ENCODE measurements around the gene DPP4. TPM values are rescaled to one million over a fixed set of nuclear protein-coding genes. Genes with fewer than 3 reads are reported as not detected.

DPP4 gene
- total and polyA plus RNA-seq, 2 donors from 2014 or later, result 29.4 to 74.8 TPM

DNA sequence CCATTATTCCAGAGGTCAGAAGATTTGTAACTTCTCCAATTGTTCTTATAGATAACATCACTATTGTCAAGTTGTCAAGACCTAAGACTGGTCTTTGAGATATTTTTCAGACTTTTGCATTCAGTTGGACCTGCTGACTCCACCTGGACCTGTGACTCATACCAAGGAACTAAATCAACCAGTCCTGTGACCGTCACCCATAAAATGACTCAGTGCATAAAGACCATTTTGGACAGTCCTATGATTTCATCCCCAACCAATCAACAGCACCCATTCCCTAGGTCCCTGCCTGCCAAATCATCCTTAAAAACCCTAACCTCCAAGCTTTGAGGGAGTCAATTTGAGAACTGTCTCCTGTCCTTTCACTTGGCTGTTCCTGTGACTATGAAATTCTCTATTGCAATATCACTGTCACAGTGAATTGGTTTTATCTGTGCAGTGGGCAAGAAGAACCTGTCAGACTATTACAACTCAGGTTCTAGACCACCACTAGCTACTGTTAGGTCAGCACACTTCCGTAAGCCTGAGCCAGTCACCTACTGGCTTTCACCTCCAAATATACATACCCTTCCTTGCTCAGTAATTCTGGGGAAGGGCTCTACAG, 17.1 kb downstream of the DPP4 start:
- FAIRE-seq, result no peak
- intact Hi-C loops (cut with DNase I), result no loop called here
- H3K27me3 ChIP-seq (ENCODE audit: control insufficient read depth, insufficient read depth, low read length), result no peaks in the 10 kb centered on the region
- TF ChIP-seq, protein P1, sequence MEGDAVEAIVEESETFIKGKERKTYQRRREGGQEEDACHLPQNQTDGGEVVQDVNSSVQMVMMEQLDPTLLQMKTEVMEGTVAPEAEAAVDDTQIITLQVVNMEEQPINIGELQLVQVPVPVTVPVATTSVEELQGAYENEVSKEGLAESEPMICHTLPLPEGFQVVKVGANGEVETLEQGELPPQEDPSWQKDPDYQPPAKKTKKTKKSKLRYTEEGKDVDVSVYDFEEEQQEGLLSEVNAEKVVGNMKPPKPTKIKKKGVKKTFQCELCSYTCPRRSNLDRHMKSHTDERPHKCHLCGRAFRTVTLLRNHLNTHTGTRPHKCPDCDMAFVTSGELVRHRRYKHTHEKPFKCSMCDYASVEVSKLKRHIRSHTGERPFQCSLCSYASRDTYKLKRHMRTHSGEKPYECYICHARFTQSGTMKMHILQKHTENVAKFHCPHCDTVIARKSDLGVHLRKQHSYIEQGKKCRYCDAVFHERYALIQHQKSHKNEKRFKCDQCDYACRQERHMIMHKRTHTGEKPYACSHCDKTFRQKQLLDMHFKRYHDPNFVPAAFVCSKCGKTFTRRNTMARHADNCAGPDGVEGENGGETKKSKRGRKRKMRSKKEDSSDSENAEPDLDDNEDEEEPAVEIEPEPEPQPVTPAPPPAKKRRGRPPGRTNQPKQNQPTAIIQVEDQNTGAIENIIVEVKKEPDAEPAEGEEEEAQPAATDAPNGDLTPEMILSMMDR (IDR thresholded peaks at IDR 0.05; ENCODE audit: borderline replicate concordance, extremely low read depth, insufficient read depth), result no peak
- no peaks in the 10 kb centered on the region for H3K36me3 ChIP-seq (ENCODE audit: control insufficient read depth in 2 of 3, insufficient read depth in 3 of 3, low read length in 3 of 3)
- peaks cover 0 to 15% (median 3%) of the 10 kb centered on the region in 3 donors for H3K9me3 ChIP-seq (ENCODE audit: control insufficient read depth in 2 of 3, insufficient read depth in 1 of 3, low read length in 3 of 3)
- no peaks in the 10 kb centered on the region for H3K4me1 ChIP-seq (ENCODE audit: control insufficient read depth in 2 of 3, insufficient read depth in 2 of 3, low read depth in 1 of 3, low read length in 3 of 3)
- H3K4me3 ChIP-seq (ENCODE audit: low read length in 3 of 3), result no peak overlapping the region
- H3K9ac ChIP-seq (ENCODE audit: low read length in 3 of 3), result no peak overlapping the region
- DNase-seq, result no peak
- H3K27ac ChIP-seq (ENCODE audit: low read depth in 2 of 2, low read length in 2 of 2), result no peak overlapping the region

DNA sequence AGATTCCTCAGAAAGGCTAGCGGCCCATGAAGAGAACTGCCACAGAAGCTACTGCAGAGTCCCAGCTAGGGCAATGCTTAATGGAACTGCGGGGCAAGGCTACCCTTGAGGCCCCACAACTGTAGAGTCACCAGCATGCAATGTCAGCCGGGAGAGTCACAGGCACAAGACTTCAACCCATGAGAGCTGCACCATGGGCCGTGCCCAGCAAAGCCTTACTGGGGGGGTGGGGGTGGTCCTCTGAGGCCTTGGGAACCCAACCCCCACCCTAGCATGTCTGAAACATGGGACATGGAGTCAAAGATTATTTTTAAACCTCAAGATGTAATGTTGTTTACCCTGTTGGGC, 20.2 kb downstream of the DPP4 start:
- H3K9ac ChIP-seq (ENCODE audit: low read length in 3 of 3), result no peak overlapping the region
- intact Hi-C loops (cut with DNase I), result no loop called here
- no peak for DNase-seq
- TF ChIP-seq, protein P1 (IDR thresholded peaks at IDR 0.05; ENCODE audit: borderline replicate concordance, extremely low read depth, insufficient read depth), result no peak
- no peak overlapping the region for H3K4me3 ChIP-seq (ENCODE audit: low read length in 3 of 3)
- H3K27ac ChIP-seq (ENCODE audit: low read depth in 2 of 2, low read length in 2 of 2), result no peak overlapping the region
- peaks cover 0 to 15% (median 3%) of the 10 kb centered on the region in 3 donors for H3K9me3 ChIP-seq (ENCODE audit: control insufficient read depth in 2 of 3, insufficient read depth in 1 of 3, low read length in 3 of 3)
- H3K36me3 ChIP-seq (ENCODE audit: control insufficient read depth in 2 of 3, insufficient read depth in 3 of 3, low read length in 3 of 3), result no peaks in the 10 kb centered on the region
- H3K4me1 ChIP-seq (ENCODE audit: control insufficient read depth in 2 of 3, insufficient read depth in 2 of 3, low read depth in 1 of 3, low read length in 3 of 3), result peaks cover 0 to 4% (median 0%) of the 10 kb centered on the region in 3 donors
- no peaks in the 10 kb centered on the region for H3K27me3 ChIP-seq (ENCODE audit: control insufficient read depth, insufficient read depth, low read length)
- no peak for FAIRE-seq

DNA sequence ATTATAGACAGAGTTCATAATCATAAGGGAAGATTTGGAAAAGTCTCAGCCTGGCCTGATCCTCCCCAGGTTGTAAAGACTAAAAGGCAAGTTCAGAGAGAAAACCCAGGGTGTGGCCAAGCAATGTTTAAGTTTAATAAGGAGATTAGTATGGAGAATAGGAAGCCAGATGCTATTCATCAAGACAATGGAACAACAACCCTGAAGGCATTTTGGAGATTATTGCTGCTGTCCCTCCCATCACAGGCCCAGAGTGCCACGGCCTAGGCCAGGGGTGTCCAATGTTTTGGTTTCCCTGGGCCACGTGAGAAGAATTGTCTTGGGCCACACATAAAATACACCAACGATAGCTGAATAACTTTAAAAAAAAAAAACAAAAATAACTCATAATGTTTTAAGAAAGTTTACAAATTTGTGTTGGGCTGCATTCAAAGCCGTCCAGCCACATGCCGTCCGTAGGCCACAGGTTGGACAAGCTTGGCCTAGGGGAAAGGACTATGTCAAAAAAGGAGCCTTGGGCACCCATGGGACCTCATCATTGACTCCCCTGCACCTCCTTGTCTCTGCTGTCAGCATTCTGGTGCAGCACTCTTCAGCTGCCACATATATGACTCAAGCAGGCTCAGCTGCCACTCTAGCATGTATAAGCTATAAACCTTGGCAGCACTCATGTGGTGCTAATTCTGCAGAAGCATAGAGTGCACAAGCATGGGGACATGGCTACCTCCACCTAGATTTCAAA, 20.8 kb downstream of the DPP4 start:
- FAIRE-seq (no peak), DNase-seq (no peak)
- Histone ChIP-seq H3K4me1 (ENCODE audit: control insufficient read depth in 2 of 3, insufficient read depth in 2 of 3, low read depth in 1 of 3, low read length in 3 of 3) (peaks cover 0 to 4% (median 0%) of the 10 kb centered on the region in 3 donors), H3K36me3 (ENCODE audit: control insufficient read depth in 2 of 3, insufficient read depth in 3 of 3, low read length in 3 of 3) (no peaks in the 10 kb centered on the region), H3K27me3 (ENCODE audit: control insufficient read depth, insufficient read depth, low read length) (no peaks in the 10 kb centered on the region), H3K27ac (ENCODE audit: low read depth in 2 of 2, low read length in 2 of 2) (no peak overlapping the region), H3K9me3 (ENCODE audit: control insufficient read depth in 2 of 3, insufficient read depth in 1 of 3, low read length in 3 of 3) (peaks cover 0 to 15% (median 3%) of the 10 kb centered on the region in 3 donors), H3K9ac (ENCODE audit: low read length in 3 of 3) (no peak overlapping the region), H3K4me3 (ENCODE audit: low read length in 3 of 3) (no peak overlapping the region)
- TF ChIP-seq, protein P1 (IDR thresholded peaks at IDR 0.05; ENCODE audit: borderline replicate concordance, extremely low read depth, insufficient read depth), result no peak
- intact Hi-C loops (cut with DNase I), result no loop called here
